ENCODE data around the gene RHOU.

DNA sequence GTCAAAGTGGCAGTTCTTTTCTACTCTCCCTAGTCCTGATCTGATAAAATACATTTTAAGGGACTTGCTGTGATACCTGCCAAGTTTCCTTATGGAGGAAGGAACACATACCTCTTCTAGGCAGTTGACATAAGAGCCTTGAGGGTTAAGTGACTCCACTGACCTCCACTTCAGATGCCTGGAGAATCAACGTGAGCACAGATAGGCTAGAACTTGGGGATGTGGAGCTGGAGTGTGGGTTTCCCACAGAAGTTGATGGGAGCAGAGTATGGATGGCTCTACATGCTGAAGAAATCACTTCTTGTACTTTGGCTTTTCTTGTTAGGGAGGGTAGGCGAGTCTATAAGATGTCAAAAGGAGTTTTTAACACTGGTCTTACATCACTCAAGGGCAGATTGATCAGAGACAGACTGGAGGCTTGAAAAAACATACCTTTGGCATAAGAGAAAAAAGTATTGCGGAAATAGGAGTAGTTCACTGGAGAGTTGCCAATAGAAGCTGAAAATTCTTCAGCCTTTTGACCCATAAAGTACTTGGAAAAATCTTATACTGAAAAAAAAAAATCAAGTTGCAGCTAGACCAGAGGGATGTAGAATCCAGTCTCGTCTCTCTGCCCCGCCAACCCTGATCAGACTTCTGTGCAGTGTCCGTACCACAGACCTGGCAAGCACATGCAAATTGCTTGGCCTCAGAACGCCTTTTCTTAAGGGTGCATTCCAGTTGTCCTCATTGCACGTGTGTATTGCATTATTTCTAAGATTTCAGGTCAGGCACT lies 5.5 kb downstream of the RHOU start:
- TF ChIP-seq POLR2A (IDR thresholded peaks at IDR 0.05; ENCODE audit: low read length) (no peak), GATA1 (IDR thresholded peaks at IDR 0.05; ENCODE audit: low read depth, low read length) (no peak)
